NB4 (cell line): ENCODE results near the gene SNAP25.

Experiments used
- CTCF ChIP-seq: IDR thresholded peaks from one replicate; pipeline ENCODE4 v1.5.1; 2012; ENCODE audit warnings: low read depth, low read length
- POLR2A ChIP-seq: IDR thresholded peaks from 2 replicates; pipeline ENCODE4 v1.6.1; 2011; ENCODE audit warnings: mild to moderate bottlenecking; ENCODE audit not compliant: insufficient read length; ENCODE audit errors: extremely low read depth

- TF ChIP-seq POLR2A (no peak), CTCF (no peak)
Measured at GRCh38 chr20:10315138-10315537, 96.5 kb downstream of the SNAP25 start.
